ENCODE results near the gene RBM20. TPM values are rescaled to one million over a fixed set of nuclear protein-coding genes. Genes with fewer than 3 reads are reported as not detected.

RBM20 gene
- total and polyA plus RNA-seq, 2 of the 13 experiments (the other 11 are each of a cell fraction or from before 2014, with no cell fraction given) = 0.02 to 0.22 TPM

DNA sequence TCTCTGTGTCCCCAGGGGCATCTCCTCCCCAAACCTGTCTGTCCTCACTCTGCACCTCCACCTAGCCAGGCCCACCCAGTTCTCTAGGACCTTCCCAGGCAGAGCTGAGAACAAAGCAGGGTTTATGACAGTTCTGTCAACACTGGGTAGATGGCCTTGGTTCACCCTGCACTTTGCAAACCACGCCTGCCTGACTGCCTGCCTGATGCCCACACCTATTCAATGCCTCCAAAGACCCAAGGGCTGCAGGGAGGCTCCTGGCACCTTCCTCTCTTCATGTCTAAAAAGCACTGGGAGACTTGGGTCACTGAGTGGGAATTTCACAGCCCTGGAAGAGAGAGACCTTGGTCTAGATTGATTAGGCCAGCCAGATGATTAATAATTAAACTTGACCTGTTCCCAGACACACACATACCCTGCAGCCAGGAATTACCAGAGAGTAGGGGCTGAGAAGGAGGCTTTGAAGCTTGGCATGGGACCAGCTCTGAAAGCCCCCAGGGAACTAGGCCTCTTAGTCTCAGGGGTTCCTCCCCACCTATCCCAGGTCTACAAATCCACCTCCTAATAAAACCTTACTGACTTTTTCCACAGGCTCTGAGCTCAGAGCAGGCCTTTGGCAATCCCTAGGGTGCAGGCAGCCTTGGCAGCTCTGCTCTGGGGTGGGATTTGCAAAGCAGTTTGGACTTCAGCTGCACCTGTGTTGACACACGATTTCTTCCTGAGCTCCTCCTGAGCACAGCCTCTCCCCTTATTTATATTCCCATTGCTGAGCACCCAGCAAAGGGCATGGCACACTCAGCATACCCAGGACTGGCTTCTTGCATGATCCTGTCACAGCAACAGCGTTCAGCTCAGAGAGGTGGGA is 201.9 kb downstream of the RBM20 start (continued):
- 0 out of 2 replicates have a peak, but pooled peaks have one; percentile 62 for TF ChIP-seq ZNF703 (CRISPR knock-in tag; IDR thresholded peaks at IDR 0.05; ENCODE audit: borderline replicate concordance)
- TF ChIP-seq, protein P1, sequence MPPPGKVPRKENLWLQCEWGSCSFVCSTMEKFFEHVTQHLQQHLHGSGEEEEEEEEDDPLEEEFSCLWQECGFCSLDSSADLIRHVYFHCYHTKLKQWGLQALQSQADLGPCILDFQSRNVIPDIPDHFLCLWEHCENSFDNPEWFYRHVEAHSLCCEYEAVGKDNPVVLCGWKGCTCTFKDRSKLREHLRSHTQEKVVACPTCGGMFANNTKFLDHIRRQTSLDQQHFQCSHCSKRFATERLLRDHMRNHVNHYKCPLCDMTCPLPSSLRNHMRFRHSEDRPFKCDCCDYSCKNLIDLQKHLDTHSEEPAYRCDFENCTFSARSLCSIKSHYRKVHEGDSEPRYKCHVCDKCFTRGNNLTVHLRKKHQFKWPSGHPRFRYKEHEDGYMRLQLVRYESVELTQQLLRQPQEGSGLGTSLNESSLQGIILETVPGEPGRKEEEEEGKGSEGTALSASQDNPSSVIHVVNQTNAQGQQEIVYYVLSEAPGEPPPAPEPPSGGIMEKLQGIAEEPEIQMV (CRISPR knock-in tag; IDR thresholded peaks at IDR 0.05; ENCODE audit: low read depth) = peak; percentile 43; the same call in 1 of the 2 replicates
- peak; percentile 29 for TF ChIP-seq XRCC5 (optimal IDR thresholded peaks at IDR 0.05; ENCODE audit: low read length)
- no peak; the same call in 1 of the 2 replicates for TF ChIP-seq LCORL (IDR thresholded peaks at IDR 0.05)
- TF ChIP-seq LCORL (CRISPR knock-in tag; IDR thresholded peaks at IDR 0.05) = peak; percentile 80
- peak; percentile 53; the same call in 1 of the 2 replicates for TF ChIP-seq POLR2AphosphoS5 (IDR thresholded peaks at IDR 0.05; ENCODE audit: low read depth, low read length)
- peak; percentile 81; the same call in 1 of the 2 replicates for TF ChIP-seq RFXAP (CRISPR knock-in tag; IDR thresholded peaks at IDR 0.05; ENCODE audit: borderline replicate concordance)
- no peak; the same call in 1 of the 2 replicates for TF ChIP-seq BRD4 (CRISPR knock-in tag; IDR thresholded peaks at IDR 0.05)
- TF ChIP-seq CEBPG (CRISPR knock-in tag; IDR thresholded peaks at IDR 0.05) = peak; percentile 35; the same call in 1 of the 2 replicates
- TF ChIP-seq PRMT3 (CRISPR knock-in tag; IDR thresholded peaks at IDR 0.05; ENCODE audit: borderline replicate concordance, low read depth) = no peak
- TF ChIP-seq ZGPAT (CRISPR knock-in tag; IDR thresholded peaks at IDR 0.05) = 0 out of 2 replicates have a peak, but pooled peaks have one; percentile 34
- 0 out of 2 replicates have a peak, but pooled peaks have one; percentile 15 for TF ChIP-seq FOXJ3 (CRISPR knock-in tag; IDR thresholded peaks at IDR 0.05; ENCODE audit: borderline replicate concordance)
- 0 out of 2 replicates have a peak, but pooled peaks have one; percentile 26 for TF ChIP-seq GFI1 (CRISPR knock-in tag; IDR thresholded peaks at IDR 0.05; ENCODE audit: borderline replicate concordance)
- peak; percentile 72; the same call in 1 of the 2 replicates for TF ChIP-seq ZNF644 (CRISPR knock-in tag; IDR thresholded peaks at IDR 0.05; ENCODE audit: low read depth)
- TF ChIP-seq ATF5 (CRISPR knock-in tag; IDR thresholded peaks at IDR 0.05; ENCODE audit: low read depth) = no peak
- TF ChIP-seq, protein P2, sequence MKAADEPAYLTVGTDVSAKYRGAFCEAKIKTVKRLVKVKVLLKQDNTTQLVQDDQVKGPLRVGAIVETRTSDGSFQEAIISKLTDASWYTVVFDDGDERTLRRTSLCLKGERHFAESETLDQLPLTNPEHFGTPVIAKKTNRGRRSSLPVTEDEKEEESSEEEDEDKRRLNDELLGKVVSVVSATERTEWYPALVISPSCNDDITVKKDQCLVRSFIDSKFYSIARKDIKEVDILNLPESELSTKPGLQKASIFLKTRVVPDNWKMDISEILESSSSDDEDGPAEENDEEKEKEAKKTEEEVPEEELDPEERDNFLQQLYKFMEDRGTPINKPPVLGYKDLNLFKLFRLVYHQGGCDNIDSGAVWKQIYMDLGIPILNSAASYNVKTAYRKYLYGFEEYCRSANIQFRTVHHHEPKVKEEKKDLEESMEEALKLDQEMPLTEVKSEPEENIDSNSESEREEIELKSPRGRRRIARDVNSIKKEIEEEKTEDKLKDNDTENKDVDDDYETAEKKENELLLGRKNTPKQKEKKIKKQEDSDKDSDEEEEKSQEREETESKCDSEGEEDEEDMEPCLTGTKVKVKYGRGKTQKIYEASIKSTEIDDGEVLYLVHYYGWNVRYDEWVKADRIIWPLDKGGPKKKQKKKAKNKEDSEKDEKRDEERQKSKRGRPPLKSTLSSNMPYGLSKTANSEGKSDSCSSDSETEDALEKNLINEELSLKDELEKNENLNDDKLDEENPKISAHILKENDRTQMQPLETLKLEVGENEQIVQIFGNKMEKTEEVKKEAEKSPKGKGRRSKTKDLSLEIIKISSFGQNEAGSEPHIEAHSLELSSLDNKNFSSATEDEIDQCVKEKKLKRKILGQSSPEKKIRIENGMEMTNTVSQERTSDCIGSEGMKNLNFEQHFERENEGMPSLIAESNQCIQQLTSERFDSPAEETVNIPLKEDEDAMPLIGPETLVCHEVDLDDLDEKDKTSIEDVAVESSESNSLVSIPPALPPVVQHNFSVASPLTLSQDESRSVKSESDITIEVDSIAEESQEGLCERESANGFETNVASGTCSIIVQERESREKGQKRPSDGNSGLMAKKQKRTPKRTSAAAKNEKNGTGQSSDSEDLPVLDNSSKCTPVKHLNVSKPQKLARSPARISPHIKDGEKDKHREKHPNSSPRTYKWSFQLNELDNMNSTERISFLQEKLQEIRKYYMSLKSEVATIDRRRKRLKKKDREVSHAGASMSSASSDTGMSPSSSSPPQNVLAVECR (CRISPR knock-in tag; IDR thresholded peaks at IDR 0.05; ENCODE audit: borderline replicate concordance) = peak; percentile 14; the same call in 1 of the 2 replicates
- TF ChIP-seq ASH2L (IDR thresholded peaks at IDR 0.05; ENCODE audit: insufficient read length, low read depth, low read length) = peak; percentile 51
- no peak for TF ChIP-seq MAF1 (CRISPR knock-in tag; IDR thresholded peaks at IDR 0.05; ENCODE audit: borderline replicate concordance)
